ENCODE data around the gene SMPD3. TPM values are rescaled to one million over a fixed set of nuclear protein-coding genes. Genes with fewer than 3 reads are reported as not detected.

Gene SMPD3
- total and polyA plus RNA-seq, 2 of the 4 experiments (the other 2 are of a cell fraction): not detected

GRCh38 chr16:68351463-68351862, 96.8 kb downstream of the SMPD3 start:
- intact Hi-C loops (cut with micrococcal nuclease) (no loop called here), dilution Hi-C loops (cut with HindIII; ENCODE audit: low sequenced_read_pairs, unreplicated experiment) (no loop called here), in situ Hi-C loops (cut with MboI; ENCODE audit: low sequenced_read_pairs) (no loop called here)
- TF ChIP-seq CHD1 (IDR thresholded peaks at IDR 0.05; ENCODE audit: low read depth, low read length) (no peak), SMC3 (IDR thresholded peaks at IDR 0.05; ENCODE audit: low read depth, low read length) (no peak), ELK1 (IDR thresholded peaks at IDR 0.05; ENCODE audit: borderline replicate concordance, low read depth, low read length) (no peak), MXI1 (IDR thresholded peaks at IDR 0.05; ENCODE audit: borderline replicate concordance, low read depth, low read length) (no peak), FOS (IDR thresholded peaks at IDR 0.05; ENCODE audit: low read depth, low read length) (no peak), BHLHE40 (IDR thresholded peaks at IDR 0.05; ENCODE audit: low read depth, low read length) (no peak), USF2 (IDR thresholded peaks at IDR 0.05; ENCODE audit: low read depth, low read length) (no peak), CTCF (conservative IDR thresholded peaks at IDR 0.05; ENCODE audit: low read depth, low read length) (no peak), RAD21 (IDR thresholded peaks at IDR 0.05; ENCODE audit: low read length) (no peak)
- peaks cover 79% of the 10 kb centered on the region for H3K36me3 ChIP-seq (ENCODE audit: control insufficient read depth, insufficient read depth, low read length)
- DNase-seq (no peak), ATAC-seq (ENCODE audit: low read depth) (no peak)
- H3K4me3 ChIP-seq (ENCODE audit: insufficient read depth, low read depth, low read length): no peak overlapping the region
- H4K91ac ChIP-seq (ENCODE audit: insufficient read depth, low read depth, low read length): no peak overlapping the region
- no peaks in the 10 kb centered on the region for H3K9me3 ChIP-seq (ENCODE audit: control insufficient read depth, insufficient read depth, low read length)
- H2AK9ac ChIP-seq (replicated peaks; ENCODE audit: low read depth, low read length, poor library complexity): no peak overlapping the region
- H2AK5ac ChIP-seq (ENCODE audit: low read depth, low read length): no peak overlapping the region
- H3K9me1 ChIP-seq (ENCODE audit: insufficient read depth, low read length): no peaks in the 10 kb centered on the region
- no peak overlapping the region for H4K8ac ChIP-seq (ENCODE audit: low read depth in 2 of 2, low read length in 2 of 2)
- H3K4me2 ChIP-seq (ENCODE audit: low read depth, low read length): no peak overlapping the region
- H4K5ac ChIP-seq (ENCODE audit: low read depth, low read length): no peak overlapping the region
- ChIA-PET CTCF (no interaction called here), POLR2A (ENCODE audit: unreplicated experiment) (no interaction called here)
- no peak overlapping the region for H3K23ac ChIP-seq (ENCODE audit: low read depth, low read length)
- no peaks in the 10 kb centered on the region; a peak in 1 of 4 replicates for H3K79me1 ChIP-seq (ENCODE audit: low read depth in 1 of 2, low read length in 2 of 2)
- H2AFZ ChIP-seq (replicated peaks; ENCODE audit: low read length, poor library complexity): no peak overlapping the region
- no peak overlapping the region for H3K18ac ChIP-seq (ENCODE audit: low read depth, low read length)
- H2BK5ac ChIP-seq (ENCODE audit: low read depth, low read length, poor library complexity, severe bottlenecking): no peak overlapping the region
- no peak overlapping the region for H3K27ac ChIP-seq (ENCODE audit: insufficient read depth, low read length)
- no TSS peak for BruUV-seq (replicated peaks)
- H2BK15ac ChIP-seq (ENCODE audit: low read depth, low read length): no peak overlapping the region
- H3K14ac ChIP-seq (replicated peaks; ENCODE audit: low read depth, low read length): no peak overlapping the region
- 89% methylated on average over 4 of the region's 11 CpGs; no CpG with 5 or more reads in 1 of the 2 experiments for WGBS, 2 experiments (ENCODE audit: extremely low coverage in 2 of 2, insufficient read length in 1 of 2)
- no peaks in the 10 kb centered on the region; the same call in 1 of the 2 replicates for H4K20me1 ChIP-seq (ENCODE audit: insufficient read depth, low read length)
- H3K4me1 ChIP-seq (ENCODE audit: control insufficient read depth, insufficient read depth, low read length): no peaks in the 10 kb centered on the region
- H2BK20ac ChIP-seq (ENCODE audit: low read depth, low read length): no peak overlapping the region
- no peak overlapping the region for H3K4ac ChIP-seq (ENCODE audit: low read depth, low read length)
- no peak overlapping the region for H2BK120ac ChIP-seq (ENCODE audit: low read depth, low read length)
- no peak overlapping the region for H3K56ac ChIP-seq (ENCODE audit: extremely low read depth, insufficient read depth, low read length)
- no peaks in the 10 kb centered on the region for H3K27me3 ChIP-seq (ENCODE audit: control insufficient read depth, insufficient read depth, low read length)
- no peak overlapping the region for H3K9ac ChIP-seq (ENCODE audit: low read depth, low read length)

All from IMR-90 (cell line).